H9 (cell line): ENCODE results near the gene GTF2H4. TPM values are rescaled to one million over a fixed set of nuclear protein-coding genes. Genes with fewer than 3 reads are reported as not detected.

Experiments
- DNase-seq: peaks from one replicate; pipeline ENCODE4 v3.0.0-alpha.2; 2017
- H2AFZ ChIP-seq: one replicate; pipeline ENCODE4 v1.6.1; 2013; ENCODE audit warnings: mild to moderate bottlenecking, low read length, control low read depth, moderate library complexity
- H2AK5ac ChIP-seq: 2 replicates; pipeline ENCODE4 v1.6.1; 2013; ENCODE audit warnings: low read length, control low read depth, mixed read lengths; ENCODE audit not compliant: insufficient read length
- H2BK120ac ChIP-seq: one replicate; pipeline ENCODE4 v1.6.1; 2013; ENCODE audit warnings: low read depth, mild to moderate bottlenecking, low read length, control low read depth, inconsistent platforms; ENCODE audit not compliant: poor library complexity, severe bottlenecking
- H2BK12ac ChIP-seq: 2 replicates; pipeline ENCODE4 v1.6.1; 2013; ENCODE audit warnings: low read length, control low read depth, mixed read lengths, low read depth; ENCODE audit not compliant: insufficient read length
- H2BK15ac ChIP-seq: 2 replicates; pipeline ENCODE4 v1.6.1; 2013; ENCODE audit warnings: low read depth, low read length, control low read depth
- H2BK20ac ChIP-seq: one replicate; pipeline ENCODE4 v1.6.1; 2013; ENCODE audit warnings: low read depth, mild to moderate bottlenecking, low read length, control low read depth, inconsistent platforms; ENCODE audit not compliant: poor library complexity, severe bottlenecking
- H2BK5ac ChIP-seq: 2 replicates; pipeline ENCODE4 v1.6.1; 2013; ENCODE audit warnings: low read length, control low read depth, mixed read lengths; ENCODE audit not compliant: insufficient read length
- H3K14ac ChIP-seq: 2 replicates; pipeline ENCODE4 v1.6.1; 2013; ENCODE audit warnings: low read length, control low read depth; ENCODE audit not compliant: insufficient read depth
- H3K18ac ChIP-seq: 2 replicates; pipeline ENCODE4 v1.6.1; 2013; ENCODE audit warnings: low read depth, mild to moderate bottlenecking, mixed read lengths, low read length, control low read depth; ENCODE audit not compliant: insufficient read length
- H3K23ac ChIP-seq: 2 replicates; pipeline ENCODE4 v1.6.1; 2013; ENCODE audit warnings: low read length, control low read depth, mixed read lengths, low read depth; ENCODE audit not compliant: insufficient read length
- H3K23me2 ChIP-seq: 2 replicates; pipeline ENCODE4 v1.6.1; 2013; ENCODE audit warnings: low read depth, mild to moderate bottlenecking, mixed read lengths, low read length, control low read depth; ENCODE audit not compliant: insufficient read length, poor library complexity, severe bottlenecking
- H3K27ac ChIP-seq: 2 replicates; pipeline ENCODE4 v1.5.1; 2013; ENCODE audit warnings: low read length, control low read depth, mixed read lengths, low read depth; ENCODE audit not compliant: insufficient read length
- H3K27me3 ChIP-seq: 2 replicates; pipeline ENCODE4 v1.6.1; 2013; ENCODE audit warnings: low read length, control low read depth, inconsistent platforms; ENCODE audit not compliant: insufficient read depth
- H3K4ac ChIP-seq: 2 replicates; pipeline ENCODE4 v1.6.1; 2013; ENCODE audit warnings: low read depth, mild to moderate bottlenecking, control low read depth, inconsistent platforms, low read length, moderate library complexity
- H3K4me1 ChIP-seq: 2 replicates; pipeline ENCODE4 v1.6.1; 2013; ENCODE audit warnings: low read length, control low read depth, inconsistent platforms; ENCODE audit not compliant: insufficient read depth
- H3K4me2 ChIP-seq: 2 replicates; pipeline ENCODE4 v1.6.1; 2013; ENCODE audit warnings: low read length, control low read depth, mixed read lengths; ENCODE audit not compliant: insufficient read length, insufficient read depth
- H3K56ac ChIP-seq: 2 replicates; pipeline ENCODE4 v1.6.1; 2013; ENCODE audit warnings: low read depth, mild to moderate bottlenecking, mixed read lengths, low read length, control low read depth; ENCODE audit not compliant: insufficient read length
- H3K79me1 ChIP-seq: 2 replicates; pipeline ENCODE4 v1.6.1; 2013; ENCODE audit warnings: low read depth, mild to moderate bottlenecking, moderate library complexity, low read length, control low read depth, inconsistent platforms; ENCODE audit not compliant: insufficient read depth, poor library complexity, severe bottlenecking
- H3K79me2 ChIP-seq: 2 replicates; pipeline ENCODE4 v1.6.1; 2013; ENCODE audit warnings: low read length, control low read depth, inconsistent platforms; ENCODE audit not compliant: insufficient read depth
- H3K9ac ChIP-seq: 2 replicates; pipeline ENCODE4 v1.6.1; 2013; ENCODE audit warnings: low read length, control low read depth, mixed read lengths; ENCODE audit not compliant: insufficient read length; ENCODE audit errors: extremely low read depth
- H3K9me3 ChIP-seq: one replicate; pipeline ENCODE4 v1.6.1; 2013; ENCODE audit warnings: low read depth, low read length, inconsistent platforms; ENCODE audit not compliant: control insufficient read depth
- H3T11ph ChIP-seq: one replicate; pipeline ENCODE4 v1.6.1; 2013; ENCODE audit warnings: mild to moderate bottlenecking, low read length, control low read depth, inconsistent platforms
- H4K20me1 ChIP-seq: one replicate; pipeline ENCODE4 v1.6.1; 2013; ENCODE audit not compliant: control insufficient read depth, insufficient read length, insufficient read depth
- H4K5ac ChIP-seq: 2 replicates; pipeline ENCODE4 v1.6.1; 2013; ENCODE audit warnings: low read depth, mild to moderate bottlenecking, mixed read lengths, low read length, control low read depth; ENCODE audit not compliant: insufficient read length
- H4K8ac ChIP-seq: replicated peaks from 2 replicates; pipeline ENCODE4 v1.6.1; 2013; ENCODE audit warnings: low read length, control low read depth, mixed read lengths, low read depth; ENCODE audit not compliant: insufficient read length
- H4K91ac ChIP-seq: 2 replicates; pipeline ENCODE4 v1.6.1; 2013; ENCODE audit warnings: low read depth, mild to moderate bottlenecking, moderate library complexity, mixed read lengths, low read length, control low read depth; ENCODE audit not compliant: insufficient read length
- H3K27ac Mint-ChIP-seq, 3 experiments: 2 replicates in 2 of 3; 3 replicates in 1 of 3; pipeline ENCODE4 v1.8.0; 2020 to 2021; ENCODE audit warnings: mixed read lengths in 3 of 3, mild to moderate bottlenecking in 1 of 3, moderate library complexity in 1 of 3
- H3K27me3 Mint-ChIP-seq: 2 replicates; pipeline ENCODE4 v1.8.0; 2021; ENCODE audit warnings: low read depth, mild to moderate bottlenecking, moderate library complexity, mixed read lengths
- H3K36me3 Mint-ChIP-seq, 3 experiments: 2 replicates in 2 of 3; 3 replicates in 1 of 3; pipeline ENCODE4 v1.8.0; 2020 to 2021; ENCODE audit warnings: low read depth in 3 of 3, mixed read lengths in 3 of 3; ENCODE audit not compliant: insufficient read depth in 1 of 3
- H3K4me1 Mint-ChIP-seq, 2 experiments: 2 replicates each; pipeline ENCODE4 v1.8.0; 2020; ENCODE audit warnings: mixed read lengths in 2 of 2
- H3K4me3 Mint-ChIP-seq, 2 experiments: 2 replicates in 1 of 2; 3 replicates in 1 of 2; pipeline ENCODE4 v1.8.0; 2020 to 2021; ENCODE audit warnings: mild to moderate bottlenecking in 2 of 2, mixed read lengths in 2 of 2, moderate library complexity in 1 of 2
- H3K9me3 Mint-ChIP-seq, 2 experiments: 2 replicates in 1 of 2; 3 replicates in 1 of 2; pipeline ENCODE4 v1.8.0; 2020; ENCODE audit warnings: mild to moderate bottlenecking in 2 of 2, mixed read lengths in 2 of 2, moderate library complexity in 1 of 2
- WGBS: extraction: QIAGEN DNeasy Blood & Tissue Kit; methylation state at CpG from one replicate; pipeline ENCODE4 v1.1.7; 2013; ENCODE audit warnings: missing lambda C conversion rate, low lambda C conversion rate, mixed read lengths; ENCODE audit not compliant: insufficient read length; ENCODE audit errors: extremely low coverage; 5-methylcytosine and 5-hydroxymethylcytosine counted together
- total RNA-seq: library from RNA; stranded (reverse); gene quantifications from 2 replicates; pipeline ENCODE4 v1.2.1, GENCODE V29; 2021
- TF ChIP-seq, protein P1 (sequence below): fragments of 200-600 bp; sonication (generic); conservative IDR thresholded peaks from 3 replicates; pipeline ENCODE4 v1.8.0; 2021; ENCODE audit warnings: antibody characterized with exemption, mild to moderate bottlenecking

The GTF2H4 gene
- total RNA-seq, 1 experiment from 2014 or later = 60.8 TPM

DNA sequence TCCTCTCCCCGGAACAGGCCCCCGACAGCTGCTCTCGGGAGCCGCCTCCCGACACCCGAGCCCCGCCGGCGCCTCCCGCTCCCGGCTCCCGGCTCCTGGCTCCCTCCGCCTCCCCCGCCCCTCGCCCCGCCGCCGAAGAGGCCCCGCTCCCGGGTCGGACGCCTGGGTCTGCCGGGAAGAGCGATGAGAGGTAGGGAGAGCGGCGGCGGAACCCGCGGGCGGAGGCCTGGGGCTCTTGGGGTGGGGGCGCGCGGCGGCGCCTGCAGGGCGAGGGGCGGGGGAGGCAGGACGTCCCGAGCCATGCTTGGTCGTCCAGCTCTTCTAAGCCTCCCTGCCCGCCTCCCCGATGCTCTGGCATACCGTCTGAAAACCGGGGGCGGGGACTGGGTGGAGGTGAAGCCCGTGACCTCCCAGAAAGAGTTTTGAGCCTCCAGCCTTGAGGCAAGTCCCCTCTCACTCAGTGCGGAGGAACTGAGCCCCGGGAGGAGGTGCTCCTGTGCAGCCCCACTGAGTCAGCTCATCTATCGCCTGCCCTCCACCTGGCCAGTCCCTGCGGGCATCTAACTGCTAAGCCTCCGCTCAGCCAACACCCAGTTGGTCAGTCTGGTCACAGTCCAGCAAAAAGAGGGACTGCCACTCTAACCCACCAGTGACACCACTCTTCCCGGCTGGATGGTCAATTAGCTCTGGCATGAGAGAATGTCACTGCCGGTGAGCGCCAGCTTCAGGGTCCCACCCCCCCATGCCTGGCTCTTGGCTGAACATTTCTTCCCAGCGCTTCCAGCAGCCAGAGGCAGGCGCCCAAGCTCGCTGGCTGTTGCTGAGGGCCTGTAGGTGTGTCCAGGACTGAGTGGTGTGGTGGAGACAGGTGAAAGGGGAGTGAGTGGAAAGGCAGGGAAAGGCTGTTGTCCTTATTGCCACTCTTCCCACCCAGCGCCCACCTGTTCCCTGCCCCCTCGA is 23.2 kb upstream of the GTF2H4 start:
- Histone ChIP-seq H2AFZ (no peak overlapping the region), H3K79me2 (peaks cover 18% of the 10 kb centered on the region; the same call in 1 of the 2 replicates), H2BK20ac (no peak overlapping the region), H2BK120ac (no peak overlapping the region), H3K27me3 (no peaks in the 10 kb centered on the region), H3K9ac (no peak overlapping the region), H3T11ph (no peak overlapping the region), H3K56ac (no peak overlapping the region), H3K18ac (no peak overlapping the region), H4K5ac (no peak overlapping the region), H3K4me1 (peaks cover 6% of the 10 kb centered on the region; the same call in 1 of the 2 replicates), H2BK15ac (no peak overlapping the region), H3K4ac (no peak overlapping the region), H3K23me2 (peaks cover 37% of the 10 kb centered on the region), H4K20me1 (no peaks in the 10 kb centered on the region), H3K14ac (no peak overlapping the region), H3K27ac (no peak overlapping the region), H3K79me1 (peaks cover 6% of the 10 kb centered on the region), H3K9me3 (no peaks in the 10 kb centered on the region), H2BK5ac (no peak overlapping the region), H3K23ac (no peak overlapping the region), H2AK5ac (no peak overlapping the region), H4K8ac (no peak overlapping the region), H4K91ac (no peak overlapping the region), H2BK12ac (no peak overlapping the region), H3K4me2 (peak overlapping the region; percentile 42)
- peak overlapping the region; percentile 72 to 90 for H3K4me3 Mint-ChIP-seq
- peaks cover 0 to 2% of the 10 kb centered on the region in 2 experiments; a peak in 1 of 5 replicates for H3K9me3 Mint-ChIP-seq
- H3K4me1 Mint-ChIP-seq = peaks cover 71 to 72% of the 10 kb centered on the region in 2 experiments
- TF ChIP-seq, protein P1, sequence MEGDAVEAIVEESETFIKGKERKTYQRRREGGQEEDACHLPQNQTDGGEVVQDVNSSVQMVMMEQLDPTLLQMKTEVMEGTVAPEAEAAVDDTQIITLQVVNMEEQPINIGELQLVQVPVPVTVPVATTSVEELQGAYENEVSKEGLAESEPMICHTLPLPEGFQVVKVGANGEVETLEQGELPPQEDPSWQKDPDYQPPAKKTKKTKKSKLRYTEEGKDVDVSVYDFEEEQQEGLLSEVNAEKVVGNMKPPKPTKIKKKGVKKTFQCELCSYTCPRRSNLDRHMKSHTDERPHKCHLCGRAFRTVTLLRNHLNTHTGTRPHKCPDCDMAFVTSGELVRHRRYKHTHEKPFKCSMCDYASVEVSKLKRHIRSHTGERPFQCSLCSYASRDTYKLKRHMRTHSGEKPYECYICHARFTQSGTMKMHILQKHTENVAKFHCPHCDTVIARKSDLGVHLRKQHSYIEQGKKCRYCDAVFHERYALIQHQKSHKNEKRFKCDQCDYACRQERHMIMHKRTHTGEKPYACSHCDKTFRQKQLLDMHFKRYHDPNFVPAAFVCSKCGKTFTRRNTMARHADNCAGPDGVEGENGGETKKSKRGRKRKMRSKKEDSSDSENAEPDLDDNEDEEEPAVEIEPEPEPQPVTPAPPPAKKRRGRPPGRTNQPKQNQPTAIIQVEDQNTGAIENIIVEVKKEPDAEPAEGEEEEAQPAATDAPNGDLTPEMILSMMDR = no peak
- WGBS = no CpG with 5 or more reads among the region's 59 CpGs
- peak; percentile 64 for DNase-seq
- no peaks in the 10 kb centered on the region; the same call in 1 of the 2 replicates for H3K27me3 Mint-ChIP-seq
- H3K27ac Mint-ChIP-seq = peak overlapping the region; percentile 95 to 99 (median 98); a peak in 6 of 7 replicates
- H3K36me3 Mint-ChIP-seq = peaks cover 14 to 32% (median 22%) of the 10 kb centered on the region in 3 experiments
